ENCODE data around the gene YPEL4. TPM values are rescaled to one million over a fixed set of nuclear protein-coding genes. Genes with fewer than 3 reads are reported as not detected.

Gene YPEL4
- total RNA-seq, 1 donor from 2014 or later, result not detected

DNA sequence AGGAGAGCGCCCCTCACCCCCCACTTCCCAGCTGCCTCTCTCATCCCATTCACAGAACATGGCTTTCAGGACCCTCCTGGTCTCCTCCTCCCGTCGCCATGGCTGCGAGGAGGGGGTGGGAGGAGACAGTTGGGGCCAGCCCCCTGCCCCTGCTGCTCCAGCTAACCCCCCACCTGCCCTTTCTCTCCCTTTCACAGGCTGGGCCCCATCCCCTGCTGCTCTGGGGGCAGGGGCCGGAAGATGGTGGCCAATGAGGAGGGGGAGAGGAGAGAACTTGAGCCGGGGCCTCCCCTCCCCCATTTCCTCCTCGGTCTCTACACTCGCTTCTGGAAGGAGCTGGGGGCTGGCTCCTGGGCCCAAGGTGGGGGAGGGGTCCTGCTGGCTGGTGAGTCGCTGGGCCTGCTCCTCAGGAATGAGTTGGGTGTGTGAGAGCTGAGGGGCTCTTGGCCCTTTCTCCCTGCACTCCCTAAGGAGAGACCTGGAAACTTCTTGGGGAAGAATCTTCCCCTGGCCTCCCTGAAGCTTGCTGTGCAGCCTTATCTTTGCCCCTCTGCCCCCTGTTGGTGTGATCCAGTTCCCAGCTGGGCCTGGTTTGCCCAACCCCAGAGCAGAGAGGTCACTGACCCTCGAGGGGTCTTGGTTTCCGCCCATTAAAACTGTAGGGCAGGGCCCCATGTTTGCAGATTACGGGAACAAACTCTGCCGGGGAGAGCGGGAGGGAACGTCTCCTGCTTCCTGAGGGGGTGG is 10.2 kb downstream of the YPEL4 start:
- Mint-ChIP-seq H3K4me3 (ENCODE audit: unreplicated experiment) (peak overlapping the region; percentile 100), H3K27ac (ENCODE audit: unreplicated experiment) (peak overlapping the region; percentile 99), H3K4me1 (ENCODE audit: unreplicated experiment) (peaks cover 52% of the 10 kb centered on the region), H3K9me3 (ENCODE audit: unreplicated experiment) (no peaks in the 10 kb centered on the region), H3K27me3 (ENCODE audit: unreplicated experiment) (peaks cover 27% of the 10 kb centered on the region), H3K36me3 (ENCODE audit: low read depth, unreplicated experiment) (peaks cover 14% of the 10 kb centered on the region)
- DNase-seq (ENCODE audit: low spot score), result peak; percentile 93
- TF ChIP-seq, protein P1, sequence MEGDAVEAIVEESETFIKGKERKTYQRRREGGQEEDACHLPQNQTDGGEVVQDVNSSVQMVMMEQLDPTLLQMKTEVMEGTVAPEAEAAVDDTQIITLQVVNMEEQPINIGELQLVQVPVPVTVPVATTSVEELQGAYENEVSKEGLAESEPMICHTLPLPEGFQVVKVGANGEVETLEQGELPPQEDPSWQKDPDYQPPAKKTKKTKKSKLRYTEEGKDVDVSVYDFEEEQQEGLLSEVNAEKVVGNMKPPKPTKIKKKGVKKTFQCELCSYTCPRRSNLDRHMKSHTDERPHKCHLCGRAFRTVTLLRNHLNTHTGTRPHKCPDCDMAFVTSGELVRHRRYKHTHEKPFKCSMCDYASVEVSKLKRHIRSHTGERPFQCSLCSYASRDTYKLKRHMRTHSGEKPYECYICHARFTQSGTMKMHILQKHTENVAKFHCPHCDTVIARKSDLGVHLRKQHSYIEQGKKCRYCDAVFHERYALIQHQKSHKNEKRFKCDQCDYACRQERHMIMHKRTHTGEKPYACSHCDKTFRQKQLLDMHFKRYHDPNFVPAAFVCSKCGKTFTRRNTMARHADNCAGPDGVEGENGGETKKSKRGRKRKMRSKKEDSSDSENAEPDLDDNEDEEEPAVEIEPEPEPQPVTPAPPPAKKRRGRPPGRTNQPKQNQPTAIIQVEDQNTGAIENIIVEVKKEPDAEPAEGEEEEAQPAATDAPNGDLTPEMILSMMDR (IDR thresholded peaks at IDR 0.05; ENCODE audit: unreplicated experiment), result peak; percentile 12

DNA sequence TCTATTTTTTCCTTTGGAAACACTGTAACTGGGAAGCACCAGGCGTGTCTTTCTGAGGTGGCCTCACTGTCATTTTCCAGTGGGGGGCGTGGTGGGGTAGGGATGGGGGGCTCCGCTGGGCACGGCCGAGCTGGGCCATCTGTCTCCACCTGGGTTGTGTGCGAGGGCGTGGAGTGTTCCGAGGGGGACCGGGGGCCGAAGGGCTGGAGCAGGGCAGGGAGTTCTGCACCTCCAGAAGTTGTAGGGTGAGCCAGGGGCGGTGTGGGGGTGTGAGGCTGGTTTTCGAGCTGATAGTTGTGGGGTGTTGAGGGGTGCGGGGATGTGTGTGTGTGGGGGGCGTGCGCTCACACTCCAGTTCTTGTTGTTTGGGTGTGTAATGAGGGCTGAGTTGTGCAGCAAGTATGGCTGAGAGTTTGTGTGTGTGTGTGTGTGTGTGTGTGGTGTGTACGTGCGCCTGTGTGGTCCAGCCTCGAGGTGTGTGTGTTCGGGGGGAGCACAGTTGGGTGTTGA is 10.8 kb downstream of the YPEL4 start:
- no peaks in the 10 kb centered on the region for H3K9me3 Mint-ChIP-seq (ENCODE audit: unreplicated experiment)
- no peak for DNase-seq (ENCODE audit: low spot score)
- TF ChIP-seq, protein P1 (IDR thresholded peaks at IDR 0.05; ENCODE audit: unreplicated experiment), result no peak
- peaks cover 14% of the 10 kb centered on the region for H3K36me3 Mint-ChIP-seq (ENCODE audit: low read depth, unreplicated experiment)
- H3K27ac Mint-ChIP-seq (ENCODE audit: unreplicated experiment), result peak overlapping the region; percentile 99
- H3K27me3 Mint-ChIP-seq (ENCODE audit: unreplicated experiment), result peaks cover 25% of the 10 kb centered on the region
- peaks cover 52% of the 10 kb centered on the region for H3K4me1 Mint-ChIP-seq (ENCODE audit: unreplicated experiment)
- H3K4me3 Mint-ChIP-seq (ENCODE audit: unreplicated experiment), result peak overlapping the region; percentile 100

DNA sequence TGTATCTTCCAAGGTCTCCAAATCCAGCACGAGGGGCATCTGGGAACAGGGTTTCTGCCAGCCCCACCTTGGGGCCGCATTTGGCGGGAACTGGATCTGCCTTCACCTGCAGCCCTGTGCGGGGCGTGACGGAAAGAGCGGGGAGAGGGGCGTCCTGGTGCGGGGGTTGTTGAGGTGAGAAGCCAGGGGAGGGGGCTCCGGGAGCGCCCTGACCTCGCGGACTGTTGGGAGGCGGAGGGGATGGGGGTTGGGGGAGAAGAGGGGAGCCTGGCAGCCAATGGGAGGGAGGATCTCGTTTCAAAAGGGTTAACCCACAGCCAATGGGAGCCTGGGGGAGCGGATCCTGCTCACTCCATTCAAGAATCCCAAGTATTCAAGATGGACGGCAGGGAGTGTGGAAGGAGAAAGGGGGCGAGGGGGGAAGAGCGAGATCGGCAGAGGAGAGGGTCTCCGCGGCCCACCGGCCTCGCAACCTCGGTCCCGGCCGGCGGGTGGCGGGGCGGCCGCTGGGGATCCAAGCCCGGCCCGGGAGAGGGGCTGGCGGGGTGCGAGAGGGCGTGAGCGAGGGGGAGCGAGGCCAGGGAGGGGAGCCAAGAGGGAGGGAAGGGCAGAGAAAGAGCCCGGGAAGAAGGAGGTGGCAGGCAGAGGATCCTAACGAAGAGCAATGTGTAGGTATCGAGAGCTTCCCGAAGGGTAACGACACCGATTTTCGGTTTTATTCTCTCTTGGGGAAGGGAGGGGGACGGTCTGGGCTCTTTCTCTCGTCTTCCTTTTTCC is 11.5 kb downstream of the YPEL4 start:
- Mint-ChIP-seq H3K36me3 (ENCODE audit: low read depth, unreplicated experiment) (peaks cover 14% of the 10 kb centered on the region), H3K4me3 (ENCODE audit: unreplicated experiment) (peak overlapping the region; percentile 100), H3K4me1 (ENCODE audit: unreplicated experiment) (peaks cover 45% of the 10 kb centered on the region), H3K27ac (ENCODE audit: unreplicated experiment) (peak overlapping the region; percentile 99), H3K27me3 (ENCODE audit: unreplicated experiment) (peaks cover 23% of the 10 kb centered on the region), H3K9me3 (ENCODE audit: unreplicated experiment) (no peaks in the 10 kb centered on the region)
- DNase-seq (ENCODE audit: low spot score), result peak; percentile 73
- TF ChIP-seq, protein P1 (IDR thresholded peaks at IDR 0.05; ENCODE audit: unreplicated experiment), result no peak

DNA sequence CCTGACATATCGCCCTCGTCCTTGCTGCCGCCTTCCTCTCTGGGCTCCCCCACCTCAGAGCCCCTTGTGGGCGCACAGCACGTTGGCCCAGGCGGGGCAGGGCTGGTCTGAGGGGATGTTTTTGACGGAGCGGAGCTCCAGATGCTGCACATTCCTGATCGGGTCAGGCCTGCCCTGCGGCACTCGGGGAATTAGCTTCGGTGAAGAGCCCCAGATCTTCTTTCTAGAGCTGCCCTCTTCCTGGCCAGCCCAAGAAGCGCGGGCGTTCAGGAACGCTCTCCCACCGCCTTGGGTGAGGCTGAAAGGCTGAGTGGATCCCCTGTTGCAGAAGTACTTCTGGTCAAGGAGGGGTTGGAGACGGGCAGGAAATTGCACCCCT is 12.1 kb downstream of the YPEL4 start:
- peaks cover 14% of the 10 kb centered on the region for H3K36me3 Mint-ChIP-seq (ENCODE audit: low read depth, unreplicated experiment)
- DNase-seq (ENCODE audit: low spot score), result no peak
- peak overlapping the region; percentile 99 for H3K27ac Mint-ChIP-seq (ENCODE audit: unreplicated experiment)
- TF ChIP-seq, protein P1 (IDR thresholded peaks at IDR 0.05; ENCODE audit: unreplicated experiment), result no peak
- H3K9me3 Mint-ChIP-seq (ENCODE audit: unreplicated experiment), result no peaks in the 10 kb centered on the region
- H3K4me3 Mint-ChIP-seq (ENCODE audit: unreplicated experiment), result peak overlapping the region; percentile 100
- H3K27me3 Mint-ChIP-seq (ENCODE audit: unreplicated experiment), result peaks cover 23% of the 10 kb centered on the region
- H3K4me1 Mint-ChIP-seq (ENCODE audit: unreplicated experiment), result peaks cover 40% of the 10 kb centered on the region

All from endothelial cell (in vitro differentiated cells).